HL-60 (cell line): Measurements from ENCODE around the gene GLUL.

Source experiments
- CTCF ChIP-seq: IDR thresholded peaks from one replicate; pipeline ENCODE4 v1.5.1; 2011; ENCODE audit warnings: low read length, control low read depth, inconsistent platforms; ENCODE audit not compliant: insufficient read depth
- POLR2AphosphoS5 ChIP-seq: IDR thresholded peaks from 2 replicates; pipeline ENCODE4 v1.6.1; 2012; ENCODE audit warnings: low read depth
- SPI1 ChIP-seq: IDR thresholded peaks from 2 replicates; pipeline ENCODE4 v1.6.1; 2012; ENCODE audit warnings: low read depth, mild to moderate bottlenecking, borderline replicate concordance

DNA sequence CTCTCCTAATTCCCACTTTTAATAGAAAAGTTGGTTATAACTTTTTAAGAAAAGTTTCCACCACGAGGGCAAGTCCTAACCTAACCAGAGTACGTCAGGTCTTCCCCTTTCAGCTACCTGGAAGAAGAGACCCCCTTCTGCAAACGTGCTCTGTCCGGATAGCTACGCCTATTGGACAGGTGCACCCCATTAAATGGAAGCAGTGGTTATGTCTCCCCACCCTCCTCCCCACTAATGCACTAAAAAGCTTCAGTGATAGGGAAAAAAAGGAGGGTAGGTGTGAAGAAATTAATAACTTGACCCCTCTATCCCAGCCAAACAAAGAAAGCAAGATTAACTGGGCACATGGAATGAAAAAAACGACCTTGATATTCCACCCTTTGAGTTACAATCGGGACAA is 7.7 kb downstream of the GLUL start:
- no peak for TF ChIP-seq CTCF
- TF ChIP-seq SPI1: no peak
- TF ChIP-seq POLR2AphosphoS5: no peak
